Stimulated activated CD4-positive, alpha-beta T cell treated with anti-CD3 and anti-CD28 coated beads, Interleukin-1b, Interleukin-23, amount 100 ng/mL, for 4 hours (primary cell): ENCODE results near the gene CSNK2A2.
A peak's percentile ranks its signal among the peaks of the same experiment; 100 is the strongest.

ENCODE experiments used
- DNase-seq, 2 donors: peaks; one replicate each; pipeline ENCODE4 v3.0.0-alpha.2; 2020; ENCODE audit warnings: low read depth in 2 of 2

CSNK2A2 gene

GRCh38 chr16:58138852-58139251 is 59.1 kb downstream of the CSNK2A2 start:
- DNase-seq: no peak

GRCh38 chr16:58137581-58137980 is 60.3 kb downstream of the CSNK2A2 start:
- no peak for DNase-seq

GRCh38 chr16:58129097-58129936 is 68.6 kb downstream of the CSNK2A2 start, which contains the start of gene CFAP20:
Gene CFAP20, minus strand, starts transcription at chr16:58129381. Its CDS starts 266 bp downstream, at chr16:58129115.
- DNase-seq: peak; percentile 93 to 95

GRCh38 chr16:58128711-58129096 is 69.2 kb downstream of the CSNK2A2 start:
- no peak for DNase-seq

- no peak for DNase-seq
Observed at GRCh38 chr16:58128181-58128631, 69.7 kb downstream of the CSNK2A2 start.

GRCh38 chr16:58127634-58128033 is 70.3 kb downstream of the CSNK2A2 start:
- DNase-seq: no peak

- no peak for DNase-seq
Observed at GRCh38 chr16:58127033-58127556, 70.8 kb downstream of the CSNK2A2 start.

- no peak for DNase-seq
Observed at GRCh38 chr16:58126451-58126961, 71.4 kb downstream of the CSNK2A2 start.

- DNase-seq: no peak
Observed at GRCh38 chr16:58125781-58126335, 72.0 kb downstream of the CSNK2A2 start.

GRCh38 chr16:58125041-58125440 is 72.9 kb downstream of the CSNK2A2 start:
- DNase-seq: no peak

GRCh38 chr16:58124601-58124915 is 73.3 kb downstream of the CSNK2A2 start:
- no peak for DNase-seq

GRCh38 chr16:58123896-58124600 is 73.9 kb downstream of the CSNK2A2 start:
- no peak for DNase-seq

GRCh38 chr16:58121132-58121531 is 76.8 kb downstream of the CSNK2A2 start:
- DNase-seq: no peak

GRCh38 chr16:58120234-58120633 is 77.7 kb downstream of the CSNK2A2 start:
- DNase-seq: no peak

- no peak for DNase-seq
Observed at GRCh38 chr16:58119509-58119845, 78.4 kb downstream of the CSNK2A2 start.

- DNase-seq: no peak
Observed at GRCh38 chr16:58118801-58119508, 79.0 kb downstream of the CSNK2A2 start.

- no peak for DNase-seq
Observed at GRCh38 chr16:58116529-58116928, 81.4 kb downstream of the CSNK2A2 start.

- DNase-seq: no peak
Observed at GRCh38 chr16:58116081-58116480, 81.8 kb downstream of the CSNK2A2 start.

GRCh38 chr16:58114827-58115825 is 82.8 kb downstream of the CSNK2A2 start:
- no peak for DNase-seq

- no peak for DNase-seq
Observed at GRCh38 chr16:58111302-58111627, 86.6 kb downstream of the CSNK2A2 start.
